NCI-H1436 treated with DMSO at 0.1 percent for 48 hours (cell line): ENCODE measurements around the gene SYT8.

Experiments
- DNase-seq: peaks from one replicate; lab custom pipeline; 2025; lab: John Stamatoyannopoulos, UW

Gene SYT8

DNA sequence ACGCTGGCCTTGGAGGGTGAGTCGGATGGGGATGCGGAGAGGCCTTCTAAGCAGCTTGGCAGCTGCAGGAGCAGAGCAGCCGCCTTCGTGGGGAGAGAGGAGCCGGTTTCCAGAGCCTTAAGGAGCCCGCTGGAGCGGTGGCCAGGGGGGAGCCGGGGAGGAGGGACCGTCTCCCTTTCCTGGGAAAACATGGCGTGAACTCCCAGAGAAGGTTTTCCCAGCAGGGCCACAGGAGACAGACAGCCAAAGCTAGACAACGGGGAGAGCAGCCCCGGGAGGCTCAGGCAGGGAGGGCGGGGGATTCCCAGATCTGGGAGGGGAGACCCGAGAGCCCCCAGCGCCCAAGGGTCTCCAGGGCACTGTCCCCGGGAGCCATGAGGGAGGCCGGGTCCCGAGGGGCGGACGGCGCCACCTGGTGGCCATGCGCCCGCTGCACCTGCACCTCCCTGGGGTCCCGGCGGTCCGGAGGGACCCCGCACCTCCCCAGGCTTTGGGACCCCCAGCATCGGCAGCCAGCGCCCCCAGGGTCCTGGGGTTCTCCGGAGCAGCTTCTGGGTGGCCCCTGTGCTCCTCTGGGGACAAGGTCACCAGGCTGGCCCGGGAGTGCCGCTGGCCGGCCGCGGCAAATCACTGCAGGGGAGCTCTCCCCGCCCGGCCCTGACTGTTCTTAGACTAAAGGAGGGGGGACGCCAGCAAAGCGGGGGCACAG, 2.4 kb upstream of the SYT8 start:
- no peak for DNase-seq

DNA sequence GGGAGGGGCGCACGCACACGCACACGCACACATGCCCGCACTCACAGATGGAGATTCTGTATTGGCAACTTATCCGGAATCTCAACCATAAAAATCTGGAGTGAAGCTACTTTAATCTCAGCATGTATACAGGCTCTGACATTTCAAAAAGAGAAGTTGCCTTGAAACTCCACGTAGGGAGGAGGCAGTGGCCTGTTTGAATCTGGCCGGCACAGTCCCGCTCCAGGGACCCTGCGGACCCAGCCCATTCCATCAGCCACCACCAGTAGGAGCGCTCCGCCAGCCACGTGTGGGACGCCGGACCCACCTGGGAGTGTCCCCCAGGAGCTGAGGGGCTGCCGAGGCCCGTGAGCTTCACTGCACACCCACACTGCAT, 1.9 kb upstream of the SYT8 start:
- no peak for DNase-seq

DNA sequence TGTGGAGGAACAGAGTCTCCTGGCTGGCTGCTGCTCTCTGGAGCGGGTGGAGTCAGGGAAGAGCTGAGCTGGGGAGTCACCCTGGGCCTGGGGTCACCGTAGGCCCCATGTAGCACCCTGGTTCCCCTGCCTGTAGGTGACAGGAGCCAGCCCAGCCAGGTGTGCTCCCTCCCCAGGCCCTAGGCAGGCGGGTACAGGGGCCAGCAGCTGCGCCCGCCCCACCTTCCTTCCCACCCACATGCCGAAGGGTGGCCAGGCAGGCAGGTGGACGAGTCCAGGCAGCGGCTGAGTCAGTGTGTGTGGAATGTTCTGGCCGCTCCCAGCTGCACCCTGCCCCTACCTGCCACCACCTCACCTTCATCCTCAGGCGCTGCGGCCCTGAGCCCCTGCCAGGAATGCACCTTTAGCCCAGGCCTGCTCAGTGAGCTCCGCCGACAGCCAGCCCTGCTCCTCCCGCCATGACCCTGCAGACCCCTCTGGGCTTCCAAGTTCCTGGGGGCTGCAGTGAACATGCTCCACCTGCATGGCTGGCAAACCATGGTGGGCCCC, 654 bp upstream of the SYT8 start:
- no peak for DNase-seq

DNA sequence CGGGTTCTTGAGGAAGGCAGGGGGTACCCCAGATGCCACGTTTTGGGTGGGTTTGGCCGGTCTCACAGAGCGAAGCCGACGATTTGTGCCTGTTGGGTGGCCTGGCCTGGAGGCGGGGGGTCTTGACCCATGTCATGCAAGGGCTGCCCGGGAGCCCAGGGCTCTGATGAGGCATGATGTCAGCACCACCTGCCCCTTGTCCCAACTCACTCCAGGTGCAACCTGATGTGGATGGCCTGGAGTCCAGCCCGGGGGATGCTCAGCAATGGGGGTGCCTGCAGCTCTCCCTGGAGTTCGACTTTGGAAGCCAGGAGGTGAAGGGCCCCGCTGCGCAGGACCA, 851 bp downstream of the SYT8 start:
- DNase-seq = no peak

DNA sequence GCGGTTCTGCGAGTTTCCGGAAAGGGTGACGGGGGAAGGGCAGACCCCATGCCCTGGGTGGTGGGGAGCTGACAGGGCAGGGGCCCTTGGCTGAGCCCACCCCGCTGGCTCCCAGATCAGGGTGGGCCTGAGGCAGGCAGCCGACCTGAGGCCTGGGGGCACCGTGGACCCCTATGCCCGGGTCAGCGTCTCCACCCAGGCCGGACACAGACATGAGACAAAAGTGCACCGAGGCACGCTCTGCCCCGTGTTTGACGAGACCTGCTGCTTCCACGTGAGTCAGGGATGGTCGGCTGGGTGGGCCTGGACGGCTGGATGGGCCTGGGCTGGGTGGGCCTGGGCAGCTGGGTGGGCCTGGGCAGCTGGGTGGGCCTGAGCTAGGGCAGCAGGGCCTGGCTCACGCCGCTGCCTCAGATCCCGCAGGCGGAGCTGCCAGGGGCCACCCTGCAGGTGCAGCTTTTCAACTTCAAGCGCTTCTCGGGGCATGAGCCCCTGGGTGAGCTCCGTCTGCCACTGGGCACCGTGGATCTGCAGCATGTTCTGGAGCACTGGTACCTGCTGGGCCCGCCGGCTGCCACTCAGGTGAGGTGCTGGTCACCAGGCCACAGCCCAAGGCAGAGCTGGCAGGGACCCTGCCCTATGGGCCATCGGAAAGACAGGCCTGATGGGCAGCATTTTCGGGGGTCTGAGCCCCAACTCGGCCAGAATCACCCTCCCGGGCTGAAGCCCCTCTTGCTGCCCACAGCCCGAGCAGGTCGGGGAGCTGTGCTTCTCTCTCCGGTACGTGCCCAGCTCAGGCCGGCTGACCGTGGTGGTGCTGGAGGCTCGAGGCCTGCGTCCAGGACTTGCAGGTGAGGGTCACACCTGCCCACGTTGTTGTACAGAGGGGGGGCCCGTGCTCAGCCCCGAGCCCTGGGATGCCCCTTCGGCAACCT, 1.5 kb downstream of the SYT8 start:
- DNase-seq = no peak

DNA sequence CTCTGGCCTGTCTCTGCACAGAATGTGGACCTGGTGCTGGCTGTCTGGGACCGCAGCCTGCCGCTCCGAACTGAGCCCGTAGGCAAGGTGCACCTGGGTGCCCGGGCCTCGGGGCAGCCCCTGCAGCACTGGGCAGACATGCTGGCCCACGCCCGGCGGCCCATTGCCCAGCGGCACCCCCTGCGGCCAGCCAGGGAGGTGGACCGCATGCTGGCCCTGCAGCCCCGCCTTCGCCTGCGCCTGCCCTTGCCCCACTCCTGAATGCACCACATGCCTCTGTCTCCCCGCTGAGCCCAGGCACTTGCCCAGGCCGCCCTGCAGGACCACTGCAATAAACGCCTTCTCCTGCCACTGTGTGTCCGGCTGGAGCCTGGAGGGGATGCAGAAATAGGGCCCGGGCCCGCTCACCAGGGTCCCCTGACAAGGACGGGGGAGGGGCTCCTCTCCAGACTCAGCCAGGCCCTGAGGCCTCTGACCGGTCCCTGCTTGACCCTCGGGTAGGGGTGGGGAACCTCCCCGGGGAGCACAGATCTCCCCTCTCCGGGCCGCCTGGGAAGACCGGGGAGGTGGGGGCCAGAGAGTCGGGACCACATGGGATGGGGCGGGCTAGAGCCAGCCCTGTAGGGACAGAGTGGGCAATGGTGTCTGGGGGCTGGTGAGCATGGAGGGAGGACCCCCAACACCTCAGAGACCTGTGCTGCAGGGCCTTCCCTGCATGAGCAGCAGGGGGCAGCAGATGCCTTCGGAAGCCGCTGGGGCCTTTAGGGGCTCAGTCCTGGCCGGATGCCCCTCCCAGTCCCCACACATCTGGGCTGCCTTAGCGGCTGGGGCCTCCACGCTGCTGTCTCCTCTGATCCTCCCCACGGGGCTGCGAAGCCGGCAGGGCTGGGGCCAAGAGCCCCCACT, 2.6 kb downstream of the SYT8 start:
- no peak for DNase-seq

DNA sequence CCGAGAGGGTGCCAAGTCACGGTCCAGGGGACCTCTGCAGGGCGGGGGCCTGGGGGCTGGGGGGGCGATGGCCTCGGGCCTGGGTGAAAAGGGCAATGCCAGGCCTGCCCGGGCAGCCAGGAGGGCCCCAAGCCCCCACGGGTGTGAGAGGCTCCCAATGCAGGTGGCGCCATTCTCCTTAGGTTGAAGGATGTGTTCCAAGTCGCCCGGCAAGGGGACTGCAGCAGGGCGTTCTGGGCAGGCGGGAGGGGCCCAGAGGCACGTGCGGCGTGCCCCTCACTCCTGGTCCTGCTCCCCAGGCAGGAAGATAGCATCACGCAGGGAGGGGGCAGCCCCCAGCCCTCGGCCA, 3.3 kb downstream of the SYT8 start:
- DNase-seq = no peak

DNA sequence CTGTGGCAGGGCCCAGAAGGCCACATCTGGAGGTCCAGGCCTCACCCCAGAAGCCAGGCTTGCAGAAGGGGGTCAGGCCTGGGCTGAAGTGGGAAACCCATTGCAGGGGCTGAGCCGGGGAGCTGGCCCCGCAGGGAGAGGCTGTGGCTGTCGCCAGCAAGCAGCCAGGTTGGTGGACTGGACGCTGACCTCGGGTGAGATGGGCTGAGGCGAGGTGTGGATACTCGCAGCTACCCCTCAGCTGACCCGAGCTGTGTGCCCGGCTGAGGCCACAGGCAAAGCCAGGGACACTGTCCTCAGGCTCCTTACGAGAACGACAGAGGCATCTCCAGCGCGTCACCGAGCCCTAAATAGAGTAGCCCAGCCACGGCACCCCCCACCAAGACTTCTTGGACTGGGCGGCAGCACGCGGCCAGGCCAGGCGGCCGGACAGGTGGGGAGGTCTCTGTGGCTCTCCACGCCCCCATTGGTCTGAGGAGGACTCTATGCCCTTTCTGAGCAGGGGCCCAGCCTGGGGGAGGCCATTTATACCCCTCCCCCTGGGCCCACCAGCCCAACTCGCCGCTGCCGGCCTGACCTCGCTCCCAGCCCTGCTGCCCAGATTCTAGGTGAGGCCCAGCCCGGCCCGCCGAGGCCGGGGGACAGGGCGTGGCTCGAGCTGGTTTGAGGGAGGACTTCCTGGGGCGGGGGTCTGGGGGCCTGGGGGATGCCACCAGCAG, 3.8 kb downstream of the SYT8 start, which contains the start of gene TNNI2:
Gene TNNI2, plus strand, starts transcription at position 556 of the 719 bp plus-strand sequence. CDS start 716 bp downstream, outside the sequence.
- no peak for DNase-seq

DNA sequence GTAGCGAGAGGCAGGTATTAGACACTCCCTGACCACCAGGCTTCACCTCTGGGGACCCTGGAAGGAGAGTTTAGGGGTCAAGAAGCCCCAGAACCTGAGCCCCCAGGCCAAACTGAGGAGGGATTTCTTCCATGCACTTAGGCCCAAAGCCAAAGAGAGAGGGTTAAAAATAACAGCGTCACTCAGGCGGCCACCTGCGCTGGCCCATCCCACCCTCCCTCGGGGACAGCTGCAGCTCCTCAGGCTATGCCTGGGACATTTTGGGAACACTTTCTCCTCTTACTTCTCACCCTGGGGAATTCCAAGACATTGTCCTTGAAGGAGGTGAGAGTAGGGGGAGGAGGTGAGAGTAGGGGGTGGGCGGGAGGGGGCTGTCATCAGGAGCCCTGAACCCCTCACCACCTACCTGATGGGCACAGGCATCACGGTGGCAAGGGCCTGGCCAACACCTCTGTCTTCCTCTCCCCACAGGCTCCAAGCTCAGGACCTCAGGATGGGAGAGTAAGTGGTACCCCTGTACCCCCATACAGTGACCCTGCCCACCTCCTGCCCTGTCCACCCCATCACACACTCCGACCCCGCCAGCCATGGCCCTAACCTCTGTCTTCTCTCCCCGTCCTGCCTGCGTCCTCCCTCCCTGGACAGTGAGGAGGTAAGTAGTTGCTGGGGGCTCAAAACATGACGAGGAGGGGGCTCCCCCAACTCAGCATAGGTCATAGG, 4.6 kb downstream of the SYT8 start:
- no peak for DNase-seq

DNA sequence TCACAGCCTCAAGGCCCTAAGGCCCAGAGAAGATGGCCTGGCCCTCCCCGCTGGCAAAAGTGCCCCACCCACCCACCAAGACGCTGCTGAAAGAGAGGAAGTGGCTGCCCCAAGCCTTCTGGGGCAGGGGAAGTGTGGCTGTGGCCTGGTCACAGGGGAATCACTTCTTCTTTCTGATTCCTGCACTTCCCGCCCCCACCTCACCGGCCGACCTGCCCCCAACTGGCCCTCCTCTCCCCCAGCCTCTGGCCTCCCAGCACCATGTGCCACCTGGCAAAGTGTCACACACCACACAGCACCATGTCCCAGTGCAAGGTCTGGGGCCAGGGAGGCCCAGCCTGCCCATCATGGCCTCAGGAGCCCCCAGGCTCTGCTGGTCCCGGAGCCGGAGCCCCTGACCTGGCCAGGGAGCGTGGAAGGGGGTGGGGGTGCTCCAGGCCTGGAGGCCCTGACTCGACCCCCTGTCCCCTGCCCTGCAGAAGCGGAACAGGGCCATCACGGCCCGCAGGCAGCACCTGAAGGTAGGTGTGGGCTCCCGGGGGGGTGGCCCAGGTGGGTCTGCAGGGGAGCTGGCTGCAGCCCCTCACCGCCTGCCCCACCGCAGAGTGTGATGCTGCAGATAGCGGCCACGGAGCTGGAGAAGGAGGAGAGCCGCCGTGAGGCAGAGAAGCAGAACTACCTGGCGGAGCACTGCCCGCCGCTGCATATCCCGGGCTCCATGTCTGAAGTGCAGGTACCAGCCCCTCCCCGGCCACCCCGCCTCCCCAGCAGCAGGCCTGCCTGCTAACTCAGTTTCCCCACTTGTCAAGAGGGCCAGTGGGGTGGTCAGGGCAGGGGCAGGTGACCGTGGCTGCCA, 5.4 kb downstream of the SYT8 start:
- no peak for DNase-seq

DNA sequence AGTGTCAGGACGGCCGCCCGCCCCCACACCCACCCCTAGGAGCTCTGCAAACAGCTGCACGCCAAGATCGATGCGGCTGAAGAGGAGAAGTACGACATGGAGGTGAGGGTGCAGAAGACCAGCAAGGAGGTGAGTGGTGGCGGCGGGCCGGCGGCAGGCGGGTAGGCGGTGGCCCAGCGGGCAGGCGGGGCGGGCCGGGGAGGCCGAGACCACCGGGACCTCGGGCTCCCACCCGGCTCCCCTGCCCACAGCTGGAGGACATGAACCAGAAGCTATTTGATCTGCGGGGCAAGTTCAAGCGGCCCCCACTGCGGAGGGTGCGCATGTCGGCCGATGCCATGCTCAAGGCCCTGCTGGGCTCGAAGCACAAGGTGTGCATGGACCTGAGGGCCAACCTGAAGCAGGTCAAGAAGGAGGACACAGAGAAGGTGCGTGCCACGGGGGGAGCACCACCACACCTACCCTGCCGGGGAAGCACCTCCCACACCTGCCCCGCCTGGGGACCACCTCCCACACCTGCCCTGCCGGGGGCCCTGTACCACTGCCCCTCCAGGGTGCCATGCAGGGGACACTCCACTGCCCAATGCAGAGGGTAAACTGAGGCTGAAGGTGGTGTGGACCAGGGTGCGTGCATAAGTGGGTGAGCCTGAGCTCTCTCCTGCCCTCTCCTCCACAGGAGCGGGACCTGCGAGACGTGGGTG, 6.1 kb downstream of the SYT8 start:
- DNase-seq = no peak

DNA sequence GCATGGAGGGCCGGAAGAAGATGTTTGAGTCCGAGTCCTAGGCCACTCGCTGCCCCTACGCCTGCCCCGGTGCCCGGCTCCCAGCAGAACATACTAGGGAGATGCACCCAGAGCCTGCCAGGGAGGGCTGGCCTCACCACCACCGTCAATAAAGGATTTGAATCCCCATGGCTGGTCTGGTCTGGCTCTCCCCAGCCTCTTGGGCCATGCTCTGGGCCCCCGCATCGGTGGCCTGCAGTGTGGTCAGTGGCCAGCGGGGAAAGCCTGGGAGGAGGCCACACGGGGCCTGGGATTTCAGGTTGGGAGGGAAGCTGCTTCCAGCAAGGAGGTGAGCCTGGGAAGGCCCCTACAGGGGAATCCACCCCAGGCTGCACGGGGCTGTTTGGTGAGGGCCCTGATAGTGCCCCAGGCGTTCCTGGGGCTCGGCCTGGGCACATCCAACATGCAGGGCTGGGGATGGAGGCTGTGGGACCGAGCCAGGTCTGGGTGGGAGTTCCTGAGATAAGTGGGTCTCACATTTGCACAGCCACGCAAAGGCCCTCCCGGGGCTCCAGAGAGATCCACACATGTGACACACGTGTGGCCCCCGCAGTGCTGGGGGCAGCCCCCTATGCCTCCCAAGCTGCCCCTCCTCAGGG, 6.8 kb downstream of the SYT8 start:
- DNase-seq = no peak

DNA sequence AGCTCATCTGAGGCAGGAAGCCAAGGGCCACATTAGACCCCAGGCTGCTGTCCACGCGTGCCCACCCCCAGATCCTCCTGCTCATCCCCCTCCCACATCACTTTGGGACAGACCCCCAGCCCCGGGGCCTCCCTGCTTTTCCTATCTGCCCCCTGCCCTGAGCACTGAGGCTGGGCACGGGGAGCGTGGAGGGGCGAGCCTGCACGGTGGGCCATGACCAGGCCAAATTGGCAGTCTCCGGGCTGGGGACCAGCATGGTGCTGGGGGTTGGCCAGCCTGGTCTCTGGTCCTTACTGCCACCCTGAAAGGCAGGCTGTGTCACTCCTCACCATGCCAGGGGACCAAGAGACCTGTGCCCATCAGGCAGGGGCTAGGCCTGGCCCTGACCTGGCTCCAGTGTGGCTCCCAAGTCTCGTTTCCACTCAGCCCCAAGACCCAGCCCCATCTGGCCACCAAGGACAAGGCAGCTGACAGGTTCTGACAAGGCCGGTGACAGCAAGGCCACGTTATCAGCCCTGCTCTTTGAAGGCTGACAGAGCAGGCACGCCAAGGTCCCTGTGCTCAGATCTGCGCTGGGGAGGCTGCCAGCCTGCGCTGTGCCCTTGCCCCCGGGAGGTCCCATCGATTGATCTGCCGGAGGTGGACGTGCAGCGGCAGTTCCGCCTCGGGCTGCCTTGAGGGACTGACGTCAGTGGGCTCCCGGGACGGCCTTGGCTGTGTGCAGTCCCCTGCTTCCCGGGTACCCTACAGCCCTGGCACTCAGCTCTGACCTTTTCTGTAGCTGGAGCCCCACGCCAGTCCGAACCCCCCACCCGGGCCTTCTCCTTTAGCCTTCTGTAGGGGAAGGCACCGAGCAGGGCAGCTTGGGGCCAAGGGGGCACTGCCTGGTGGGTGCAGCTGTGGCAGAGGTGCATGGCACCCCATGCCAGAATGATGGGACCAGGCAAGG, 7.6 kb downstream of the SYT8 start:
- no peak for DNase-seq

DNA sequence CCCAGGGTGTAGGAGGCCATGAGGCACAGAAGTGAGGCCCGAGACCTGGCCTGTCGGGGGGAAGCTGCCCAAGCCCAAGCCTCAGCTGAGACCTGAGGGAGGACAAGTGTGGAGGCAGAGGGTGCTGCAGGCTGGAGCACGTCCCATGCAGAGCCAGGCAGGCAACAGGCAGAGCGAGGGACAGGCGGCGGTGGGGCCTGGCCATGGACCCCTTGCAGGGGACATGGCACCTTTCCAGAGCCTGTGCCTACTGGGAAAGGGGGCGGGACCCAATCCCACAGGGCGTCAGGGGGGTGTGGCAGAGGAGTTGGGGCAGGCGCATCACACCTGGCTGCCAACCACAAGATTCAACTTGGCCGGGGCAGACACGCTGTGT, 8.3 kb downstream of the SYT8 start:
- DNase-seq = no peak

DNA sequence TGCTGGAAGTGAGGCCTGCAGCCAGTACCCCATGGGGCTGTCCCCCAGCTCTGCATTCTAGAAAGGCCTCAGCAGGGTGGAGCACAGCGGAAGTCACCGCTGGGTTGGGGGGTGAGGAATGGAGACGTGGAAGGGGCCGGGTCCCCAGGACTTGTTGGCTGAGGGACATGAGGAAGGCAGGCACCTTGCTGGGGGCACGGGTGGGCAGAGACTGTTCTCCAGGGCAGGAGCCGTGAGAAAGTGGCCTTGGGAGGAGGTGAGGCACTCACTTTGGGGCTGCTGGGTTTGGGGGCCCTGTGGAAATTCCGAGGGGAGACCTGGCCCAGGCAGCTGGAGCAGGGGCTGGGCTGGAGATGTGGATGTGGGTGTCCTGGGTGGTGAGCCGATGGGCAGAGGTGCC, 9.0 kb downstream of the SYT8 start:
- DNase-seq = no peak

DNA sequence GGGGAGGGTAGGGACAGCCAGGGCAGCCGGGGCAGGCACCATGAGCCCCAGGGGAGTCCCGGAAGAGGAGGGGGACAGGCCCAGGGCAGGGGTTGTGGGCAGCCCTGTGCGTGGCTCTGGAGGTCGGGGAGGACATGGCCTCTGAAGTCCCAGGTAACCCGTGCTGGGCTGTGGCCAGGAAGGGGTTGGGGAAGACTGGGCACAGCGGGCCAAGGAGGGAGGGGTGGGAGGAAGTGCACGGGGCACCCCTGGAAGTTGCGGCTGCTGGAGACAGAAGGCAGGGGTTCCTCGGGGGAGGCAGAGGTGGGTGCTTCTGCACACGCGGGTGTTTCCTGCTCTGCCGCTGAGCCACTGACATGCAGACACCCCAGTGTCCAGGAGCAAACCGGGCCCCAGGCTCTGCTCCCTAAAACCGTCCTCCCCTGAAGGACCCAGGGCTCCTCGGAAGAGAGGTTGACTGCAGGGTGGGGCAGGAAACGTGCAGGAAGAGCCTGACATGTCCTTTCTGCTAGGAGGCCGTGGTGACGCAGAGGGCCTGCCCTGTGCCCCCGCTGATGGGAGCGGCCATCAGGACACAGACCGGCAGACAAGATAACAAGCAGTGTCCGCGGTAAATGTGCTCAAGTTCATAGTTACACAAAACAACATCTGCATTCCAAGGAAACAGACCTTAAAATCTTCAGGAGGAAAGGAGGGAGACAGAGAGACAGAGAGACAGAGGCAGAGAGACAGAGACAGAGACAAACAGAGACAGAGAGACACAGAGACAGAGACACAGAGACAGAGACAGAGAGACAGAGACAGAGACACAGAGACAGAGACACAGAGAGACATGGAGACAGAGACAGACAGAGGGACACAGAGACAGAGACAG, 9.7 kb downstream of the SYT8 start:
- no peak for DNase-seq

DNA sequence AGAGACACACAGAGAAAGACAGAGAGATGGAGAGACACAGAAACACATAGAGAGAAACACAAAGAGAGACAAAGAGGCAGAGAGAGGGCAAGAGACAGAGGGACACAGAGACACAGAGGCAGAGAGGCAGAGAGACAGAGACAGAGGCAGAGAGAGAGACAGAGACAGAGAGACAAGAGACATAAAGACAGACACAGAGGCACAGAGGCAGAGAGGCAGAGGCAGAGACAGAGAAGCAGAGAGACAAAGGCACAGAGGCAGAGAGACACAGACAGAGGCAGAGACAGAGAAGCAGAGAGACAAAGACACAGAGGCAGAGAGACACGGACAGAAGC, 10.3 kb downstream of the SYT8 start:
- no peak for DNase-seq
